Pericardium fibroblast (primary cell): ENCODE data around the gene MAML1. TPM values are rescaled to one million over a fixed set of nuclear protein-coding genes. Genes with fewer than 3 reads are reported as not detected.

Experiments
- total RNA-seq: library from RNA; depleted of rRNA; stranded (reverse); fragments of >200 nt; gene quantifications from 2 replicates; pipeline ENCODE4 v1.2.3, GENCODE V29; 2015

The MAML1 gene
- total RNA-seq: 16.5 and 17.7 TPM in 2 replicates

DNA sequence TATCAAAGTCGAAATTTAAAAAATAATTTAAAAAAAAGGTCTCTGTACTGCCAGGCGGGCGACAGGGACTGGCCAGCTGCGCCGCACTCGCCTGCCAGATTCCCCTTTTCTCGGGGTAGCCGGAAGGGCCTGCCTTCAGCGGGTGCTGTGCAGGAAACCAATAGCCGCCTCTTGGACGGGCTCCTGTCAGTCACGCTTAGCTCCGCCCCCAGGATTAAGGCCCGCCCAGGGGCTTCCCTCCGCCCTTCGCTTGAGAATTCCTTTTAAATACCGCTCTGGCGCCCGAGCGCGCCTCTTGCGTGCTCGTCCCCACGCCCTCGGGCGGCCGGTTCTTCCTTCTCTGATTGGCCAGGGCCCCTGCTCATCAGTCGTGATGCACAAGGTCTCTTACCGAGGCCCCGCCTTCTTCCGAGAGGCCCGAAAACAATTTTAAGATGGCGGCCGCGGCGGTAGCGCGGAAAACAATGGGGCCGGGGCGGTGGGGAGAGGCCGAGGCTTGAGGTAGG, at the start of gene MAML1:
Gene MAML1 (plus strand): TSS at position 411 of the 506 bp plus-strand sequence. CDS start 291 bp downstream, outside the sequence.

DNA sequence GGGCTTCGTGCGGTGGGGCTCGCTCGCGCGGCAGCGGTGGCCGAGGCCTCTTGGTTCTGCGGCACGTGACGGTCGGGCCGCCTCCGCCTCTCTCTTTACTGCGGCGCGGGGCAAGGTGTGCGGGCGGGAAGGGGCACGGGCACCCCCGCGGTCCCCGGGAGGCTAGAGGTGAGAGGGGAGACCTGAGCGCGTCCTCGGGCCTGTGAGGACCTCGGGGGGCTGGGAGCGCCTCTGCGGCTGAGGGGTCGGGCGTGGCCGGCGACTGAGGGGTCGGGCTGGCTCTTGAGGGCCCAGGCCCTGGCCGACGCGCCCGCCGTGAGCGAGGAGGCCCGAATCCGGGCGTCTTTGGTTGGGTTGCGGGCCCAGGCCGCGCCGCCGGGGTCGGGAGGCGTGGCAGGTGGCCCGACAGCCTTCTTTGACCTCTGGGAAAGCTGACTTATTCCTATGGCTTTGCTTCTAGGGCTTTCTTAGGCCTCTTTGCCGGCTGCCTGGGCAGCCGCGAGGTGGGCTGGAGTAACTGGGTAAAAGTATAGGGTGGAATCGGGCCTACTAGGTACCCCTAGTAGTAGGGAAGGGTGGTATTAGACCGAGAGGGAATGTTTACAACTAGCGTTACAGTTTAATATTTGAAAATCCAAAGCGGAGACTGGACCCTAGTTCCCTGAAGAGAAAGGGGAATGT, 33.5 kb upstream of the MAML1 start, which contains the start of gene CANX:
Gene CANX (plus strand): TSS at position 33 of the 681 bp plus-strand sequence. CDS start 6,715 bp downstream, outside the sequence.

GRCh38 chr5:179793468-179794139, 61.0 kb downstream of the MAML1 start, which contains the start of gene LTC4S:
TSS of gene LTC4S (plus strand) at chr5:179793986. CDS start at chr5:179794081, 95 bp downstream.

GRCh38 chr5:179806250-179807048, 73.8 kb downstream of the MAML1 start, which contains the start of gene MGAT4B:
TSS of gene MGAT4B (minus strand) at chr5:179806866. CDS start at chr5:179806583, 283 bp downstream.

DNA sequence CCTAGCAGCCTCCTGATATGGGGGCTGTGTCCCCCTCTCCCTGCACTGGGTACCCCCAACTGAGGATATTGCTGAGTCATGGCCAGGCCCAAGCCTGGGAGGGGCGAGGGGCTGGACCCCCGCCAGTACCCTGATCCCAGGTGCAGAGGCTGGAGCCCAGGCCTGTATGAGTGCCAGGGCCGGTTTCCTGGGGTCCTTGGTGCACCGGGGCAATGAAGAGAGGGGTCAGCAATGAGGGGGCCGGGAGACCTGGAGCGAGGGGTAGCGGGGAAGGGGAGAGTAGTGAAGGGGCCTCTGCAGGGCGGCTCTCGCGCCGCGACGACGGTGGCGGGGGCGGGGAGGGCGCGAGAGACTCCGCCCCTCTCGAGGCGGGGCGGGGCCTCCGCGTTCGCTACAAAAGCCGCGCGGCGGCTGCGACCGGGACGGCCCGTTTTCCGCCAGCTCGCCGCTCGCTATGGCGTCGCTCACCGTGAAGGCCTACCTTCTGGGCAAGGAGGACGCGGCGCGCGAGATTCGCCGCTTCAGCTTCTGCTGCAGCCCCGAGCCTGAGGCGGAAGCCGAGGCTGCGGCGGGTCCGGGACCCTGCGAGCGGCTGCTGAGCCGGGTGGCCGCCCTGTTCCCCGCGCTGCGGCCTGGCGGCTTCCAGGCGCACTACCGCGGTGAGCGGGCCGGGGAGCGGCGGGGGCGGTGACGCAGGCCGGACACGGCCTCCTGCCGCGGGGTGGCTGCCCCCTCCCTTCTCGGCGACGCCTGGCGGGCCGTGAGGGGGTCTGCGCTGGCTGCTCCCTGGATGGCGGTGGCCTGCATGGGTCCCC, 88.1 kb downstream of the MAML1 start, which contains the start of gene SQSTM1:
Gene SQSTM1 (plus strand): TSS at position 423 of the 815 bp plus-strand sequence. CDS start 32 bp downstream, at position 455.

Other genes starting within 250 kb of the MAML1 start
- gene RUFY1, start 182.3 kb upstream of the MAML1 start, total RNA-seq: 17.6 and 25.1 TPM in 2 replicates
- 110 and 177 TPM in 2 replicates for gene HNRNPH1, start 109.2 kb upstream of the MAML1 start, total RNA-seq
- not detected in 2 replicates for gene CBY3, start 51.8 kb upstream of the MAML1 start, total RNA-seq
- gene CANX, start 33.9 kb upstream of the MAML1 start, total RNA-seq: 333 and 357 TPM in 2 replicates
- 34.0 and 76.1 TPM in 2 replicates for gene LTC4S, start 61.2 kb downstream of the MAML1 start, total RNA-seq
- 154 and 168 TPM in 2 replicates for gene MGAT4B, start 74.0 kb downstream of the MAML1 start, total RNA-seq
- gene SQSTM1, start 88.1 kb downstream of the MAML1 start, total RNA-seq: 407 and 522 TPM in 2 replicates
- gene MRNIP, start 126.0 kb downstream of the MAML1 start, total RNA-seq: 12.5 and 15.4 TPM in 2 replicates
- gene TBC1D9B, start 175.1 kb downstream of the MAML1 start, total RNA-seq: 60.2 and 69.1 TPM in 2 replicates